ENCODE measurements around the gene GAS7. TPM values are rescaled to one million over a fixed set of nuclear protein-coding genes. Genes with fewer than 3 reads are reported as not detected.

The GAS7 gene
- total RNA-seq, 1 experiment from 2014 or later = 12.3 TPM

DNA sequence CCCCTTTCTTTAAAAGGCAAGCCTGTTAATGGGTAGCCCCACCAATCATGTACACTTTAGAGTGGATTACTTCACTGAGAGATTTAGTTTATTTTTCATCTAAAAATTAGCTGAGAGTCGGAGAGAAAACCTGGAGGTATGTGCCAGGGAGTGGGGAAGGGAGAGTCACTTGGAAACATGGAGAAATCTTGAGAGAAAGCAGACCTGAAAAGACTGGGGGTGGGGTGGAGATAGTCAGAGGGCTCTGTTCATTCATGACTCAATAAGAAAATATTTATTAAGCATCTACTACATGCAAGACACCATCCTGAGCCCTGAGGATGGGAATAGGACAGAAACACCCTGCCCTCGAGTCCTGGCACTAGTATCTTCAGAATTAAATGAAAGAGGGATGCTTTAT is 265.9 kb downstream of the GAS7 start:
- POLR2A ChIA-PET = no interaction called here
- CTCF ChIA-PET = no interaction called here
- Mint-ChIP-seq H3K4me1 (0 out of 2 replicates have a peak, but pooled peaks cover 8% of the 10 kb centered on the region), H3K9me3 (0 out of 2 replicates have a peak, but pooled peaks cover 3% of the 10 kb centered on the region), H3K36me3 (no peaks in the 10 kb centered on the region), H3K4me3 (no peak overlapping the region), H3K27ac (no peak overlapping the region), H3K27me3 (ENCODE audit: low read depth) (no peaks in the 10 kb centered on the region)
- no peak for DNase-seq (ENCODE audit: low spot score)
- no peak for TF ChIP-seq ZNF416 (CRISPR knock-in tag; IDR thresholded peaks at IDR 0.05)
- no peak for TF ChIP-seq ZNF232 (CRISPR knock-in tag; IDR thresholded peaks at IDR 0.05)
- TF ChIP-seq RORB (CRISPR knock-in tag; IDR thresholded peaks at IDR 0.05) = no peak
- TF ChIP-seq, protein P1, sequence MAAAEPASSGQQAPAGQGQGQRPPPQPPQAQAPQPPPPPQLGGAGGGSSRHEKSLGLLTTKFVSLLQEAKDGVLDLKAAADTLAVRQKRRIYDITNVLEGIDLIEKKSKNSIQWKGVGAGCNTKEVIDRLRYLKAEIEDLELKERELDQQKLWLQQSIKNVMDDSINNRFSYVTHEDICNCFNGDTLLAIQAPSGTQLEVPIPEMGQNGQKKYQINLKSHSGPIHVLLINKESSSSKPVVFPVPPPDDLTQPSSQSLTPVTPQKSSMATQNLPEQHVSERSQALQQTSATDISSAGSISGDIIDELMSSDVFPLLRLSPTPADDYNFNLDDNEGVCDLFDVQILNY (CRISPR knock-in tag; IDR thresholded peaks at IDR 0.05) = no peak
- TF ChIP-seq, protein P2, sequence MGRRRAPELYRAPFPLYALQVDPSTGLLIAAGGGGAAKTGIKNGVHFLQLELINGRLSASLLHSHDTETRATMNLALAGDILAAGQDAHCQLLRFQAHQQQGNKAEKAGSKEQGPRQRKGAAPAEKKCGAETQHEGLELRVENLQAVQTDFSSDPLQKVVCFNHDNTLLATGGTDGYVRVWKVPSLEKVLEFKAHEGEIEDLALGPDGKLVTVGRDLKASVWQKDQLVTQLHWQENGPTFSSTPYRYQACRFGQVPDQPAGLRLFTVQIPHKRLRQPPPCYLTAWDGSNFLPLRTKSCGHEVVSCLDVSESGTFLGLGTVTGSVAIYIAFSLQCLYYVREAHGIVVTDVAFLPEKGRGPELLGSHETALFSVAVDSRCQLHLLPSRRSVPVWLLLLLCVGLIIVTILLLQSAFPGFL (CRISPR knock-in tag; IDR thresholded peaks at IDR 0.05; ENCODE audit: borderline replicate concordance) = no peak
- ATAC-seq = no peak

DNA sequence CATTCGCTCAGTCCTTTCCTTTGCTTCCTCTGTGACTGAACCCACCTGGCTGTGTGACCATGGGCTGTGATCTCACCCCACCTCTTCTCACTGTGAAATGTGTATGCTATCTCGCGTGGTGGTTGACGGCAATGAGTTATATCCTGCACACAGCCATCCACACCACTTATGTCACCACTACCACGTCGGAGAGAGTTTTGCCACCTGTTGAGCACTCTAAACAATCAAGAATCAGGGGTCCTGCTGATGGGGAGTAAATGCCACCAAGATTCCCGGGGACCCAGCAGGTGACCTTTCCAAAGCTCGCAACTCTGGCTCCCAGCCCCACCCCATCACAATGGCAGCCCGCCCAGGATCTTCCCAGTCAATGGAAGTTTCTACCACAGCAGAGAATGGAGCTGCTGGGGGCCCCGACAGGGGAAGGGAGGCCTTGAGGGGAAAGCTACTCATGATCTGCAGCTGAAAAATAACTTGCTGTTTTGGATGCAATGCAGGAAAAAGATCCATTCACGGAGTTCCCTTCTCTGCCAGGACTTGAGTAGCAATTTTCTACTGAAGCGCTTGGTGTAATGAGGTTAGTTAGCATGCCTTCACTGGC is 267.2 kb downstream of the GAS7 start:
- CTCF ChIA-PET = interaction anchor here (1.9 to 8.2 kb wide), 2 partner anchors 26 to 51 kb away, joined by 8 to 112 read pairs; no protein-coding TSS in a partner anchor
- no peak for TF ChIP-seq ETV6 (CRISPR knock-in tag; IDR thresholded peaks at IDR 0.05)
- no peak for TF ChIP-seq ZNF671 (CRISPR knock-in tag; IDR thresholded peaks at IDR 0.05)
- Mint-ChIP-seq H3K27me3 (ENCODE audit: low read depth) (no peaks in the 10 kb centered on the region), H3K4me1 (0 out of 2 replicates have a peak, but pooled peaks cover 8% of the 10 kb centered on the region), H3K36me3 (no peaks in the 10 kb centered on the region), H3K27ac (no peak overlapping the region), H3K9me3 (0 out of 2 replicates have a peak, but pooled peaks cover 3% of the 10 kb centered on the region), H3K4me3 (no peak overlapping the region)
- POLR2A ChIA-PET = interaction anchor here (0.7 kb wide), 1 partner anchor 544 kb away, joined by 3 read pairs; no protein-coding TSS in a partner anchor
- no peak for ATAC-seq
- DNase-seq (ENCODE audit: low spot score) = no peak

DNA sequence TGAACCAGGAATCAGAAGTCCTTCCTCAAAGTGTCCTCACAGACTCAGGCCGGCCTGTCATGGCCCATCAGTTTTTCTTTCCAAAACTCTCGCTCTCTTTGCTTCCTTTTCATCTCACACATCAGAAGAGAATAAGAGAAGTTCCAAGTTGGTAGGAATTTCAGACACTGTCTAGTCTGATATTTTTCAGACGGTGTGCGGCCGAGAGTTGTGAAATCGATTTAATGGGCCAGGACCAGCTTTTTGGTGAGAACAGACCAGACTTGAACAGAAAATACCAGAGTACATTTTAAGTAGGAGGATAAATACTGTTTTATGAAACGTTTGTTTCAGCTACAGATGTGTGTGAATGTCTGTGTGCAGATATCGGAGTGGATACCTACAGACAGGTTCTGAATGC is 268.5 kb downstream of the GAS7 start:
- Mint-ChIP-seq H3K27me3 (ENCODE audit: low read depth) (no peaks in the 10 kb centered on the region), H3K9me3 (no peaks in the 10 kb centered on the region), H3K4me3 (no peak overlapping the region), H3K36me3 (no peaks in the 10 kb centered on the region), H3K27ac (no peak overlapping the region), H3K4me1 (0 out of 2 replicates have a peak, but pooled peaks cover 8% of the 10 kb centered on the region)
- ATAC-seq (no peak), DNase-seq (ENCODE audit: low spot score) (no peak)
- ChIA-PET POLR2A (no interaction called here), CTCF (interaction anchor here (1.0 to 8.2 kb wide), 4 partner anchors 15 to 297 kb away, joined by 3 to 112 read pairs (median 7); no protein-coding TSS in a partner anchor)
- no peak for TF ChIP-seq NR2C2 (CRISPR knock-in tag; IDR thresholded peaks at IDR 0.05)
- no peak for TF ChIP-seq ELF4 (CRISPR knock-in tag; IDR thresholded peaks at IDR 0.05; ENCODE audit: low read depth)
- TF ChIP-seq, protein P3, sequence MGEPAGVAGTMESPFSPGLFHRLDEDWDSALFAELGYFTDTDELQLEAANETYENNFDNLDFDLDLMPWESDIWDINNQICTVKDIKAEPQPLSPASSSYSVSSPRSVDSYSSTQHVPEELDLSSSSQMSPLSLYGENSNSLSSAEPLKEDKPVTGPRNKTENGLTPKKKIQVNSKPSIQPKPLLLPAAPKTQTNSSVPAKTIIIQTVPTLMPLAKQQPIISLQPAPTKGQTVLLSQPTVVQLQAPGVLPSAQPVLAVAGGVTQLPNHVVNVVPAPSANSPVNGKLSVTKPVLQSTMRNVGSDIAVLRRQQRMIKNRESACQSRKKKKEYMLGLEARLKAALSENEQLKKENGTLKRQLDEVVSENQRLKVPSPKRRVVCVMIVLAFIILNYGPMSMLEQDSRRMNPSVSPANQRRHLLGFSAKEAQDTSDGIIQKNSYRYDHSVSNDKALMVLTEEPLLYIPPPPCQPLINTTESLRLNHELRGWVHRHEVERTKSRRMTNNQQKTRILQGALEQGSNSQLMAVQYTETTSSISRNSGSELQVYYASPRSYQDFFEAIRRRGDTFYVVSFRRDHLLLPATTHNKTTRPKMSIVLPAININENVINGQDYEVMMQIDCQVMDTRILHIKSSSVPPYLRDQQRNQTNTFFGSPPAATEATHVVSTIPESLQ (CRISPR knock-in tag; IDR thresholded peaks at IDR 0.05) = no peak
- TF ChIP-seq, protein P4, sequence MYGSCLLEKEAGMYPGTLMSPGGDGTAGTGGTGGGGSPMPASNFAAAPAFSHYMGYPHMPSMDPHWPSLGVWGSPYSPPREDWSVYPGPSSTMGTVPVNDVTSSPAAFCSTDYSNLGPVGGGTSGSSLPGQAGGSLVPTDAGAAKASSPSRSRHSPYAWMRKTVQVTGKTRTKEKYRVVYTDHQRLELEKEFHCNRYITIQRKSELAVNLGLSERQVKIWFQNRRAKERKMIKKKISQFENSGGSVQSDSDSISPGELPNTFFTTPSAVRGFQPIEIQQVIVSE (CRISPR knock-in tag; IDR thresholded peaks at IDR 0.05; ENCODE audit: borderline replicate concordance) = no peak
- TF ChIP-seq, protein P1 (CRISPR knock-in tag; IDR thresholded peaks at IDR 0.05) = no peak
- TF ChIP-seq, protein P5, sequence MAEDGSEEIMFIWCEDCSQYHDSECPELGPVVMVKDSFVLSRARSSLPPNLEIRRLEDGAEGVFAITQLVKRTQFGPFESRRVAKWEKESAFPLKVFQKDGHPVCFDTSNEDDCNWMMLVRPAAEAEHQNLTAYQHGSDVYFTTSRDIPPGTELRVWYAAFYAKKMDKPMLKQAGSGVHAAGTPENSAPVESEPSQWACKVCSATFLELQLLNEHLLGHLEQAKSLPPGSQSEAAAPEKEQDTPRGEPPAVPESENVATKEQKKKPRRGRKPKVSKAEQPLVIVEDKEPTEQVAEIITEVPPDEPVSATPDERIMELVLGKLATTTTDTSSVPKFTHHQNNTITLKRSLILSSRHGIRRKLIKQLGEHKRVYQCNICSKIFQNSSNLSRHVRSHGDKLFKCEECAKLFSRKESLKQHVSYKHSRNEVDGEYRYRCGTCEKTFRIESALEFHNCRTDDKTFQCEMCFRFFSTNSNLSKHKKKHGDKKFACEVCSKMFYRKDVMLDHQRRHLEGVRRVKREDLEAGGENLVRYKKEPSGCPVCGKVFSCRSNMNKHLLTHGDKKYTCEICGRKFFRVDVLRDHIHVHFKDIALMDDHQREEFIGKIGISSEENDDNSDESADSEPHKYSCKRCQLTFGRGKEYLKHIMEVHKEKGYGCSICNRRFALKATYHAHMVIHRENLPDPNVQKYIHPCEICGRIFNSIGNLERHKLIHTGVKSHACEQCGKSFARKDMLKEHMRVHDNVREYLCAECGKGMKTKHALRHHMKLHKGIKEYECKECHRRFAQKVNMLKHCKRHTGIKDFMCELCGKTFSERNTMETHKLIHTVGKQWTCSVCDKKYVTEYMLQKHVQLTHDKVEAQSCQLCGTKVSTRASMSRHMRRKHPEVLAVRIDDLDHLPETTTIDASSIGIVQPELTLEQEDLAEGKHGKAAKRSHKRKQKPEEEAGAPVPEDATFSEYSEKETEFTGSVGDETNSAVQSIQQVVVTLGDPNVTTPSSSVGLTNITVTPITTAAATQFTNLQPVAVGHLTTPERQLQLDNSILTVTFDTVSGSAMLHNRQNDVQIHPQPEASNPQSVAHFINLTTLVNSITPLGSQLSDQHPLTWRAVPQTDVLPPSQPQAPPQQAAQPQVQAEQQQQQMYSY (CRISPR knock-in tag; IDR thresholded peaks at IDR 0.05) = no peak
- no peak for TF ChIP-seq HMGA2 (CRISPR knock-in tag; IDR thresholded peaks at IDR 0.05)

Data from WTC11 (cell line).